Measurements from ENCODE around the gene CCT3.

Gene CCT3

DNA sequence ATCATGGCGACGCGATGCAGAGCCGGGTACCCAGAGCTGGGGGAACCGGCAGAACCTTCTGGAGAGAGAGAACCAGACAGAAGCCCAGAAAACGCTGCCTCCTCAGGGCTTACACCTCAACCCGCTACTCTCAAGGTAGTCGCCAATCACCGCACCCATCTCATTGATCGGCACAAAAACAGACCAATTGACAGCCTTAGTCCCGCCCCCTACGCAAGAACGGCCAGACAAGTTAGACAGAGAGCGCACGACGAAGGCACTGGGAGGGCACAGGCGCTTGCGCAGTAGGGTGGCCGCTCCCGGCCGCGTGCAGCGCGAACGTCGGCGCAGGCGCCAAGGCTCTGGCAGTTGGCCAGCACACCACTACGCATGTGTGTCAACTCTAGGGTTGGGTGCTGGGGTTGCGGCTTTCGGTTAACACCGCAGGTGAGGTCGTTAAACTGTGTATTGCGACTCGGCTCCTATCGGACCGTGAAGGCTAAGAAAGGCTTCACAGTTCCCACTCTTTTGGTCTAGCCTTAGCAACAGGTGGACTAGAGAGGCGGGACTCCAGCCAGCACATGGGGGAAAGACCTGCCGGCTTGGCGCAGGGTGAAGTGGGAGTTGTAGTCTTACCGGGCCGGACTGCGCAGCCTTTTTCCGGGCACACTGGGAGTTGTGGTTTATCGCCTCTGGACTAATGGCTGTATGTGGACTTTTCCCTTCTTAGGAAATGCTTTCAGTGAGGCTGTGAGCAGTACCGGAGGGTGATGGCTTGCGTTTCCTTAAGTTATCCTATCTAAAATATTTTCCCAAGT, at the start of gene CCT3, which contains the start of gene TSACC:
Gene CCT3, minus strand, starts transcription at position 113 of the 797 bp plus-strand sequence. Its CDS starts 108 bp downstream, at position 5.
Gene TSACC, plus strand, starts transcription at position 347 of the 797 bp plus-strand sequence. CDS start 1,232 bp downstream, outside the sequence.
- TF ChIP-seq, protein P1, sequence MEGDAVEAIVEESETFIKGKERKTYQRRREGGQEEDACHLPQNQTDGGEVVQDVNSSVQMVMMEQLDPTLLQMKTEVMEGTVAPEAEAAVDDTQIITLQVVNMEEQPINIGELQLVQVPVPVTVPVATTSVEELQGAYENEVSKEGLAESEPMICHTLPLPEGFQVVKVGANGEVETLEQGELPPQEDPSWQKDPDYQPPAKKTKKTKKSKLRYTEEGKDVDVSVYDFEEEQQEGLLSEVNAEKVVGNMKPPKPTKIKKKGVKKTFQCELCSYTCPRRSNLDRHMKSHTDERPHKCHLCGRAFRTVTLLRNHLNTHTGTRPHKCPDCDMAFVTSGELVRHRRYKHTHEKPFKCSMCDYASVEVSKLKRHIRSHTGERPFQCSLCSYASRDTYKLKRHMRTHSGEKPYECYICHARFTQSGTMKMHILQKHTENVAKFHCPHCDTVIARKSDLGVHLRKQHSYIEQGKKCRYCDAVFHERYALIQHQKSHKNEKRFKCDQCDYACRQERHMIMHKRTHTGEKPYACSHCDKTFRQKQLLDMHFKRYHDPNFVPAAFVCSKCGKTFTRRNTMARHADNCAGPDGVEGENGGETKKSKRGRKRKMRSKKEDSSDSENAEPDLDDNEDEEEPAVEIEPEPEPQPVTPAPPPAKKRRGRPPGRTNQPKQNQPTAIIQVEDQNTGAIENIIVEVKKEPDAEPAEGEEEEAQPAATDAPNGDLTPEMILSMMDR (IDR thresholded peaks at IDR 0.05; ENCODE audit: insufficient read depth, low read depth, low read length, missing control alignments) = no peak
- peak; percentile 100 for DNase-seq (ENCODE audit: low read depth)
- peak within 1 kb of the TSS; percentile 91 for H3K4me3 ChIP-seq (ENCODE audit: low read length)

DNA sequence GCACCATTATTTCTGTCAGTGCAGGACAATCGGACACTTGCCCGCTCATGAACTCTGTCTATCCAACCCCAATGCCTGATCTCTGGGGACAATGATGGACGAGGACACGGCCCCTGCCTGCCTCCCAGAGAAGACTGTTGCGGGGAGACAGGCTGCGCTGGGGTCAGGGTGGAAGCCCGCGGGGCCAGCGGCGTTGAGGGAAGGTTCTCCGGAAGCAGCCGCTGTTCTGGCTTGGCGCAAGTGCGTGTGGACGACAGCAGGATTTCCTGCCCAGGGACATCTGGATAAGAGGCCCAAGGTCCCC, 49.7 kb upstream of the CCT3 start:
- TF ChIP-seq, protein P1 (IDR thresholded peaks at IDR 0.05; ENCODE audit: insufficient read depth, low read depth, low read length, missing control alignments) = no peak
- no peak overlapping the region for H3K4me3 ChIP-seq (ENCODE audit: low read length)
- no peak for DNase-seq (ENCODE audit: low read depth)

DNA sequence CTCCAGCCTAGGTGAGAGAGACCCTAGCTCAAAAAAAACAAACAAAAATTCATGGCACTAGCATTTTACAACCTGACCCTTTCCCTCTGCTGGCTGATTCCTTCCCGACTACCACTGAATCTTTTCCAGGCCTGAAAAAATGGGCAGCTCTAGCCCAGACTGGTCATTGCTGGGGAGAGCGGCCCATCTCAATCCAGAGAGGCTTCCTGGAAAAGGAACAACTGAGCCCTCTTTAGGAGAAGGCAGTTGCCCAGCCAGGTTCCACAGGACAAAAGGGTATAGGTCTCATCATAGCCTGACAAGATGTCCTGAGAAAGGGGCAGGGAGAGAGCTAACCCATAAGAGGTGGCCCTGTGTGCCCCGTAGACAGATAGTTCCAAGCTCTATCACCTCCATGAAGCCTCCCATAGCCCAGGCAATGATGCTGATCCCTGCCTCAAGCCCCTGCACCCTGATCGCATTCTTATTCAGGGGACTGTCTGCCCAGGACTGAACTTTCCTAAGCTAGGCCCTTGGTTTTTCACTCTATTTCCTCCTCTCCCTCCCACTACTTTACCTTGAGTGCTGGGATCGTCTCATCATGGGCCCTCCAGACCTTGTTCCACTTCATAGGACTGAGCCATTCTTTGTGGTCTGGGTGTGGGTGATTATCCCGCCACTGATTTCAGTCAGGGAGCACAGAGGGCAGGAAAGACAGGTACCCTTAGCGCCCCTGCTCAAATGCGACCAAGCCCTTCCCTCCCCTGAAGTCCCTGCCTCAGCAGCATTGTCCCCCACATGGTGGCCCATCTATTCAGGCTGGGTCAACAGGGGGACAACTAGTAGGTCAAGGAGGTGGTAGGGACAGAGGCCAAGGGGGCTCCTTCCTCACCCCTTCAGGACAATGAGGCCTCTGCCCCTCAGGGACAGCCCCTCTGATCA, 49.1 kb upstream of the CCT3 start:
- no peak overlapping the region for H3K4me3 ChIP-seq (ENCODE audit: low read length)
- no peak for DNase-seq (ENCODE audit: low read depth)
- TF ChIP-seq, protein P1 (IDR thresholded peaks at IDR 0.05; ENCODE audit: insufficient read depth, low read depth, low read length, missing control alignments) = no peak

DNA sequence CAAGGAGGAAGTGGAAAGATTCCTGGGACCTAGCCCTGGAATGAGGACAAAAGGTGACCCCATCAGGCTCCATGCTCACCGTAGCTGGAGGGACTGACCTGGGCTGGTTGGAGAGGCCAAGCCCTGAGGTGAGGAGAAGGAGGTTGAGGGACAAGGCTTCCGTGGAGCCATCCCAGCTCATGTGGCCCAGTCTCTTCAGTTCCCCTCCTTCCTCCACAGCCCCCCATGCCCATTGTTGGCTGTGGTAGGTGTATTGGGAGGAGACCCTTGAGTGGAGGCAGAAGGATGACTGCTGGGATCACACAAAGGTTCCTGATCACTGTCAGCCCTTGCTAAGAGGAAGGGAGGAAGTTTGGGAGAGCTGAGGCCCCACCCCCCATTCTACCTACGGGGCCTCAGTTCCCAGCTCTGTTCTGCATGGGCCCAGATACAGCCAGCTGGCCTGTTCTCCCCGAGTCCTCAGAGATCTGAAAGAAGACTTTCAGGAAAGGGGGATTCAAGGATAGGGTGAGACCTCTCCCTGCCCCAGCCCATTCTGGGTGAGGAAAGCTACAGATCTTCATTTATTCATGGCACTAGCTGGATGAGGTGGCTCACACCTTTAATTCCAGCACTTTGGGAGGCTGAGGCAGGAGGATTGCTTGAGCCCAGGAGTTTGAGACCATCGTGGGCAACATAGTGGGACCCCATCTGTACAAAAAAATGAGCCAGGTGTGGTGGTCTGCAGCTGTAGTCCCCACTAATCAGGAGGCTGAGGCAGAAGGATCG, 48.2 kb upstream of the CCT3 start:
- TF ChIP-seq, protein P1 (IDR thresholded peaks at IDR 0.05; ENCODE audit: insufficient read depth, low read depth, low read length, missing control alignments) = no peak
- H3K4me3 ChIP-seq (ENCODE audit: low read length) = no peak overlapping the region
- no peak for DNase-seq (ENCODE audit: low read depth)

DNA sequence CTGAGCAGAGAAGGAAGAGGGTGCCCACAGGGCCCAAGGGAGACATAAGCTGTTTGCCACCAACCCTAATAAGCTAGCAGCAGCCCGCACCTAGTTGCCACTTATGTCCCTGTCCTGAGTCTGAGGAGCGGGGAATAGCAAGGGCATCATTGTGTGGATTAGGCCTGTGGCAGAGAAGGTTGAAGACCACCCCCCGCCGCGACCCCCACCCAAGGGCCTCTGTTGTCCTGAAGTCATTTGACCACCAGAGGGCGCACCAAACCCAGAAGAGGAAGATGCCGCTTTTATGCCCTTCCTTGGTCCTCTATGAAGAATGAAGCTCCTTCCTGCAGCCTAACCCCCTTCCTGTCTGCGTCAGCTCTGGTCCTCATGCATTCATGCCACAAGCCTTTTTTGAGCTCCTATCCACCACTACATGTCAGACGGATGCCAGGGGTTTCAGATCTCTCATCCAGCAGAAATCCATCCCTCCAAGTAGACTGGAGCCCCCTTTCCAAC, 47.5 kb upstream of the CCT3 start:
- TF ChIP-seq, protein P1 (IDR thresholded peaks at IDR 0.05; ENCODE audit: insufficient read depth, low read depth, low read length, missing control alignments) = peak; percentile 92
- H3K4me3 ChIP-seq (ENCODE audit: low read length) = no peak overlapping the region
- DNase-seq (ENCODE audit: low read depth) = peak; percentile 62

DNA sequence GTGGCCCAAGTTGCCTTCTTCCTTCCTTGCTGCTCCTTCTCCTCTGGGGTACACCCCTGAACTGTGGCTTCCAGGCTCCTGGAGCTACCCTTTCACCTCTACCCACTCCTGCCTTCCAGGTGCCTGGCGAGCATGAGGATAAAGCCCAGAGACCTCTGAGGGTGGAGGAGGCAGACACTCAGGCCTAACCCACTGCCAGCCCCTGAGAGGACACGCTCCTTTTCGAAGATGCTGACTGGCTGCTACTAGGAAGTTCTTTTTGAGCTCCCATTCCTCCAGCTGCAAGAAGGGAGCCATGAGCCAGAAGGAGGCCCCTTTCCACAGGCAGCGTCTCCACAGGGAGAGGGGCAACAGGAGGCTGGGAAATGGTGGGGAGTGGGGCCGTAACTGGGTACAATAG, 46.6 kb upstream of the CCT3 start:
- H3K4me3 ChIP-seq (ENCODE audit: low read length) = no peak overlapping the region
- DNase-seq (ENCODE audit: low read depth) = no peak
- TF ChIP-seq, protein P1 (IDR thresholded peaks at IDR 0.05; ENCODE audit: insufficient read depth, low read depth, low read length, missing control alignments) = no peak
